ENCODE data around the gene DISP2.

DNA sequence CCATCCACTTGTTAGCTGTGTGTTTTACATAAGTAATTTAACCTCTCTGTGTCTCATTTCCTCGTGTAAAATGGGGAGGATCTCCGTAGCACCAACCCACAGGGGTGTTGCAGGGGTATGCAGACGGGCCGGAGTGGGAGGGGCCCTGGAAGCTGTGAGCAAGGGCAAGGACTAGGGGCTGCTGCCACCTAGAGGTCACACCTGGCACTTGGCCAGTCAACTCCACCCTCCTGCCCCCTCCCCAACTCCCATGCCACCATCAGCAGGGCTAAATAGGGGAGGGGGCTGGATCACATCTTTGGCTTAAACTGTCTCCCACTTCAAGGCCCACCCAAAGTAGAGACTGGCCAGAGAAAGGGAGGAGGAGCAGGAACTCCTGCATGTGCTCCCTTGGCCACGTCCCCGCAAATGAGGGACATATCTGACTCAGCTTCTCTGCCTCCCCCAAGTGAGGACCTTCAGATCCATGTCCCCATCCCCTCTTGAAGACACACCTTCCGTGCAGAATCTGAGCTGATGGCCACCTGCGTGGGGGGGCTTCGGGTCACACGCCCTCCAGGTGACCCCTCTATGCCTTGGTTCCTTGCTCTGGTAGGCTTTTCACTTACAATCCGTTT, 19.9 kb upstream of the DISP2 start:
- TF ChIP-seq POLR2A (IDR thresholded peaks at IDR 0.05) (no peak), CTCF (IDR thresholded peaks at IDR 0.05) (peak in 2 of 3 donors; percentile 17 to 52), POLR2AphosphoS5 (IDR thresholded peaks at IDR 0.05) (no peak)

Data from breast epithelium (tissue), 3 donors.